HG02623 (cell line): ENCODE measurements around the gene GNA12.
"Not testable (repeated sequence)": the region's sequence is repeated elsewhere in the genome, so short reads cannot be mapped to it uniquely, and the experiment has no call there.

Experiments
- ATAC-seq: cut with Tn5 transposase; IDR thresholded peaks from one replicate; pipeline ENCODE4 v1.9.1; 2021; ENCODE audit warnings: moderate library complexity; ENCODE audit not compliant: unreplicated experiment

Gene GNA12

DNA sequence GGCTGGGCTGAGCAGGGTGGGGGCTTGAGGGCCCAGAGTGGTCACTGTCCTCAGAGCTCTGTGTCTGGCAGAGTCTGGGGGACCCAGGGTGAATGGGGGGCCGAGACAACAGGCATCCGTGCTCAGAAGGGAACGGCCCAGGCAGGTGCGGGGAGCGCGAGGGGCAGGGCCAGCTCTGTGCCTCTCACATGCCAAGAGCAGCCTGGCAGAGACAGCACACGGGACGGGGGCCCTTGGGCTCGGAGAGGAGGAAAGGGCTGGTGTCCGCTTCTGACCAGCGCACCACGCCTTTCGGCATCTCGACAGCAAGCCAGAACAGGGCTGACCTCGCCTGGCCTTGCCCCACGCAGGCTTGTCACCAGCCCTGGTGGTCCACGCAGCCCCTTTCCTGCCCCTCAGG lies 142.7 kb downstream of the GNA12 start:
- no peak for ATAC-seq

DNA sequence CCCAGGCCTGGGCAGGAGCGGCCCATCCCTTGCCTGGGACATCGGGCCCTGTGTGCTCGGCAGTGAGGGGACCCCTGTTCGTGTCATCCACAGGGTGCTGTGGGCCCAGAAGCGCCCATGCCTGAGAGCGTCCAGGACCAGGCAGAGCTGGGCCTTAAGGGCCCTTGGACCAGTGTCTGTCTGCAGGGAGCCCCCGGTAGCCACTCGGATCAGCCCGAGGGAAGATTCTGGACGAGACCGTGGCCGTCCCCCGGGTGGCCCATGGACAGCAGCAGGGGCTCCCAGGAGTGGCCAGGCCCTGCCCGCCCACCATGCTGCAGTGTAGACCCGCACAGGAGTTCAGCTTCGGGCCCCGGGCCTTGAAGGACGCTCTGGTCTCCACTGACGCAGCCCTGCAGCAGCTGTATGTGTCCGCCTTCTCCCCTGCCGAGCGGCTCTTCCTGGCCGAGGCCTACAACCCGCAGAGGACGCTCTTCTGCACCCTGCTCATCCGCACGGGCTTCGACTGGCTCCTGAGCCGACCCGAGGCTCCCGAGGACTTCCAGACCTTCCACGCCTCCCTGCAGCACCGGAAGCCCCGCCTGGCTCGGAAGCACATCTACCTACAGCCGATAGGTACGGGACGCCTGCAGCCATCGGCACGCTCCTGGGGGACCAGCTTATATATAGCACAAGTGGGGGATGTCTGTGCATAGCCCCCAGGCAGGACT lies 143.8 kb downstream of the GNA12 start:
- ATAC-seq, result no peak

DNA sequence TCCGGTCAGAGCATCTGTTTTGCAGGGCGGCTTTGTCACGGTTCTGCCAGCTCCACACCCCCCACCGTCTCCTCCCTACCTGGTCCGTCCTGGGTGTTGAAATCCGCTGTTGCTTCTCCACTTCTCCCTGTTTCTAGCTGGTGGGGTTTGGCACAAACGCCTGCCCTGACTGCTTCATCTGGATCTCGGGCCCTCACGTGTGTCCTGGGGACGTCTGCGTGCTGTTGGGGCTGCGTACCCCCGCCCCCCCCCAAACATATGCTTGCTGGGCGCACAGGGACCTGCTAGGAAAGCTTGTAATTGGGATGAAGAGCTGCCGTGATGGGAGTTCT lies 144.9 kb downstream of the GNA12 start:
- no peak for ATAC-seq

DNA sequence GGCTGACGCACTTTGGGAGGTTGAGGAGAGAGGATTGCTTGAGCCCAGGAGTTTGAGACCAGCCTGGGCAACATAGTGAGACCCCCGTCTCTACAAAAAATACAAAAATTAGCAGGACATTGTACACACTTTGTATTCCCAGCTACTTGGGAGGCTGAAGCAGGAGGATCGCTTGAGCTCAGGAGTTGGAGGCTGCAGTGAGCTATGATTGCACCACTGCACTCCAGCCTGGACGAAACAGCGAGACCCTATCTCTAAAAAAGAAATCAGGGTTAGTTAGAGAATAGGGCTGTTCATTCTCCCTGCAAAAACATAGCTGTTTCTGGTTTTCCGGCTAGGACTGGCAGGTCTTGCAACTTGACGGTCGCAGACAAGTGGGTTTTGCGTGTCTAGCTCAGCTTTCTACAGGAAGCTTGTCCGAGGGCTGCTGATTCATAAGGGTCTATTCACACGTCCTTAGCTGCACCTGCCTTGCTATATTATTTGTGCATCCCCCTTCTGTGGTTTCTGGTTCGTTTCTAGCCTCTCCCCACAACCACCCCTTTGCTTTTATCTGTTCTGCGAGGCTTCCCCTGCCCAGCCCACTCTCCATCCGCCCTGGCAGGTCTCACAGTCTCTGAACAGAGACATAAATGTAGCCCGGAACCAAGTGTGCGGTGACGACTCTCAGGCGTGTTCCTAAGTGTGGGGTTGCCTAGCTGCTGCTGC lies 145.4 kb downstream of the GNA12 start:
- peak; percentile 93 for ATAC-seq

GRCh38 chr7:2694122-2694436 lies 150.0 kb downstream of the GNA12 start:
- ATAC-seq, result not testable (repeated sequence)

DNA sequence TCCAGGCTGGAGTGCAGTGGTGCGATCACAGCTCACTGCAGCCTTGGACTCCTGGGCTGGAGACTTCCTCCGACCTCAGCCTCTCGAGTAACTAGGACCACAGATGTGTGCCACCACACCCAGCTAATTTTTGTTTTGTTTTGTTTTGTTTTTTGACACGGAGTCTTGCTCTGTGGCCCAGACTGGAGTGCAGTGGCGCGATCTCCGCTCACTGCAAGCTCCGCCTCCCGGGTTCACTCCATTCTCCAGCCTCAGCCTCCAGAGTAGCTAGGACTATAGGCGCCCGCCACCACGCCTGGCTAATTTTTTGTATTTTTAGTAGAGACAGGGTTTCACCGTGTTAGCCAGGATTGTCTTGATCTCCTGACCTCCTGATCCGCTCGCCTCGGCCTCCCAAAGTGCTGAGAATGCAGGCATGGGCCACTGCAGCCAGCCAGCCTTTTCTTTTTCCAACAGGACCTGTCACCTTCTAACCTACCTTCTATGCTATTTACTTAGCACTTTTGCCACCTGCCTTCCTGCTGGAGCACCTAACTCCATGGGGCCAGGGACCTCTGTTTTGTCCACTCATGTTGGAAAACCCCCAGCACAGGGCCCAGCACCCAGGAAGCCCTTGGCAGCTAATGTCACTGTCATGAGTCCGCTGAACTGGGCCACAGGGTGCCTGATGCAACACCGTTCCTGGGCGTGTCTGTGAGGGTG lies 150.5 kb downstream of the GNA12 start:
- not testable (repeated sequence) for ATAC-seq

DNA sequence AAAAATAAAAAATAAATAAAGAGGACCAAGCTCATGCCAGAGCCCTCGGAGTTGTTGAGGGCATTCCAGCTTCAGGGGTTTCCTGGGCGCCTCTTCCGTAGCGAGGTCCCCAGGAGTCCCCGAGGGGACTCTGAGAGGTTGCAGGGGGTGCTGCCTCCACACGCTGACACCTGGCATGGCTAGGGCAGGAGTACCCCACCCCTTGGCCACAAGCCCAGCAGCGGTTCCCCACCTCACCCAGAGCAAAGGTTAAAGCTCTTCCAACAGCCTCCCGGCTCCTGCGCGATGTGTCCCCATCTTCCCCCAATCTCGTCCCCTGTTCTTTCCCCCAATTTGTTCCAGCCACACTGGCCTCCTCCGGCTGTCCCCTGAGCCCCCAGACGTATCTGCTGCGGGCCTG lies 151.6 kb downstream of the GNA12 start:
- no peak for ATAC-seq

- ATAC-seq, result not testable (repeated sequence)
Measured at GRCh38 chr7:2691932-2692439, 152.1 kb downstream of the GNA12 start.

- no peak for ATAC-seq
Measured at GRCh38 chr7:2691011-2691707, 152.9 kb downstream of the GNA12 start.

- ATAC-seq, result no peak
Measured at GRCh38 chr7:2689951-2690705, 154.0 kb downstream of the GNA12 start.

- no peak for ATAC-seq
Measured at GRCh38 chr7:2689343-2689847, 154.7 kb downstream of the GNA12 start.

GRCh38 chr7:2688409-2689342 lies 155.4 kb downstream of the GNA12 start:
- ATAC-seq, result peak; percentile 69

DNA sequence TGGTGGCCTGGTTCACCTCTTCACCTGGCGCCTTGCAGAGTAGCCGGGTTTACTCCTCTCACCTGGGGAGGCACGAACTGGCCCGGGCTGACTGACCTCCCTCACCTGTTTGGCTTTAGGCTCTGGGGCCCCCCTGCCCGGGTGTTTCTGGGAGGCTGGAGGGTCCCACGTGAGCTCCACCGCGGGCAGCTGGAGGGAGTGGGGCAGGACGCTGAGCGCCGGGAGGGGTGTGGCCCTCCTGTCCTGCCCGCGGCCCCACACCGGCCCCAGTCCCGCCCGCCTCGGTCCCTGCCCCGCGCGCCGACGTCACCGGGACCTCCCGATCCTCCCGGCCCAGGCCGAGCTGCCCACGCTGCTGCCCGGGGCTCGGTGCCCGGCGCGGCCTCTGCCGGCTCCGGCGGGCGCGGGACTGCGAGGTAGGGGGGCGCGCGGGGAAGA lies 156.2 kb downstream of the GNA12 start, which contains the start of gene AMZ1:
Gene AMZ1, plus strand, starts transcription at position 322 of the 438 bp plus-strand sequence. CDS start 12,250 bp downstream, outside the sequence.
- no peak for ATAC-seq

GRCh38 chr7:2687338-2687869 lies 156.7 kb downstream of the GNA12 start:
- no peak for ATAC-seq

DNA sequence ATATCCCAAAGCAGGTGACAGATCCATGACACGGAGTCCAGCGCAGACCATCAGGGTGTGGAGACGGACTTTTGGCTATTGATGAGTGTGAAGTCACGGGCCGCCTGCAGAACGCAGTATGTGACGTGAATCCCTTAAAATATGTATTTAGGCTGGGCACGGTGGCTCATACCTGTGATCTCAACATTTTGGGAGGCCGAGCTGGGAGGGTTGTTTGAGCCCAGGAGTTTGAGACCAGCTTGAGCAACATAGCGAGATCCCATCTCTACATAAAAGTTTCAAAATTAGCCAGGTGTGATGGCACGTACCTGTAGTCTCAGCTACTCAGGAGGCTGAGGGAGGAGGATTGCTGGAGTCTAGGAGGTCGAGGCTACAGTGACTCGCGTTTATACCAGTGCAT lies 158.0 kb downstream of the GNA12 start:
- ATAC-seq, result no peak

- ATAC-seq, result no peak
Measured at GRCh38 chr7:2684501-2684900, 159.6 kb downstream of the GNA12 start.

GRCh38 chr7:2681929-2682799 lies 161.9 kb downstream of the GNA12 start:
- no peak for ATAC-seq
